Endodermal cell (in vitro differentiated cells): ENCODE measurements around the gene VPS13A. TPM values are rescaled to one million over a fixed set of nuclear protein-coding genes. Genes with fewer than 3 reads are reported as not detected.

Source experiments
- DNase-seq: peaks from one replicate; pipeline ENCODE4 v3.0.0-alpha.2; 2017
- H3K27ac ChIP-seq: 2 replicates; pipeline ENCODE4 v1.5.1; 2013; ENCODE audit warnings: mild to moderate bottlenecking, low read depth, low read length, moderate library complexity
- H3K27me3 ChIP-seq: 2 replicates; pipeline ENCODE4 v1.6.1; 2013; ENCODE audit warnings: mild to moderate bottlenecking, low read length, moderate library complexity; ENCODE audit not compliant: insufficient read depth, control insufficient read depth, poor library complexity, severe bottlenecking
- H3K36me3 ChIP-seq: 2 replicates; pipeline ENCODE4 v1.7.0; 2013; ENCODE audit warnings: mild to moderate bottlenecking, low read length, moderate library complexity; ENCODE audit not compliant: control insufficient read depth, insufficient read depth
- H3K4me1 ChIP-seq: one replicate; pipeline ENCODE4 v1.7.0; 2013; ENCODE audit warnings: low read length; ENCODE audit not compliant: control insufficient read depth, insufficient read depth
- H3K4me3 ChIP-seq: 2 replicates; pipeline ENCODE4 v1.5.1; 2013; ENCODE audit warnings: mild to moderate bottlenecking, low read length, moderate library complexity
- H3K9ac ChIP-seq: 2 replicates; pipeline ENCODE4 v1.6.1; 2013; ENCODE audit warnings: mild to moderate bottlenecking, low read length, moderate library complexity; ENCODE audit not compliant: poor library complexity, severe bottlenecking; ENCODE audit errors: extremely low read depth
- H3K9me3 ChIP-seq: 2 replicates; pipeline ENCODE4 v1.6.1; 2013; ENCODE audit warnings: mild to moderate bottlenecking, low read length, moderate library complexity; ENCODE audit not compliant: control insufficient read depth
- H3K27ac Mint-ChIP-seq: 2 replicates; pipeline ENCODE4 v1.8.0; 2020; ENCODE audit warnings: mixed read lengths
- H3K27me3 Mint-ChIP-seq: 2 replicates; pipeline ENCODE4 v1.8.0; 2021; ENCODE audit warnings: mild to moderate bottlenecking, mixed read lengths; ENCODE audit not compliant: insufficient read depth
- H3K36me3 Mint-ChIP-seq: 2 replicates; pipeline ENCODE4 v1.8.0; 2020; ENCODE audit warnings: low read depth, mixed read lengths
- H3K4me1 Mint-ChIP-seq: 2 replicates; pipeline ENCODE4 v1.8.0; 2020; ENCODE audit warnings: mixed read lengths
- H3K4me3 Mint-ChIP-seq: 2 replicates; pipeline ENCODE4 v1.8.0; 2020; ENCODE audit warnings: mild to moderate bottlenecking, moderate library complexity, mixed read lengths
- H3K9me3 Mint-ChIP-seq: 2 replicates; pipeline ENCODE4 v1.8.0; 2020; ENCODE audit warnings: mild to moderate bottlenecking, mixed read lengths
- CTCF ChIP-seq: fragments of 200-600 bp; sonication (generic); conservative IDR thresholded peaks from 2 replicates; pipeline ENCODE4 v1.5.0; 2021; ENCODE audit warnings: antibody characterized with exemption, mild to moderate bottlenecking
- WGBS, 2 experiments: methylation state at CpG; one replicate each; pipeline versions ENCODE4 v1.1.5 to v1.1.7; 2013; ENCODE audit warnings: missing lambda C conversion rate in 2 of 2, mixed read lengths in 1 of 2; ENCODE audit not compliant: insufficient coverage in 1 of 2, insufficient read length in 1 of 2; 5-methylcytosine and 5-hydroxymethylcytosine counted together
- total RNA-seq, 2 donors: library from RNA; stranded (reverse); fragmentation: NEBNext Ultra II Directional in 1 of 2; extraction: Animal tissue kit (Norgen Biotek cat#: 25700) in 1 of 2; gene quantifications; 2 replicates in 1 of 2; 3 replicates in 1 of 2; pipeline ENCODE4 v1.2.1, GENCODE V29; 2021

VPS13A gene
- total RNA-seq, 2 donors from 2014 or later, result 37.2 to 41.6 TPM

- no peak for TF ChIP-seq CTCF
- H3K27ac ChIP-seq, result no peak overlapping the region
Observed at GRCh38 chr9:77175151-77175550, 2.2 kb upstream of the VPS13A start.

GRCh38 chr9:77176106-77176505 is 1.2 kb upstream of the VPS13A start:
- whole genome bisulfite sequencing, 2 experiments, result 75 to 87% methylated on average over 3 to 4 of the region's 4 CpGs
- Mint-ChIP-seq H3K4me1 (peaks cover 27% of the 10 kb centered on the region), H3K36me3 (no peaks in the 10 kb centered on the region), H3K27ac (no peak overlapping the region), H3K27me3 (peaks cover 2% of the 10 kb centered on the region), H3K9me3 (no peaks in the 10 kb centered on the region), H3K4me3 (no peak overlapping the region)
- H3K9me3 ChIP-seq, result no peaks in the 10 kb centered on the region
- H3K4me3 ChIP-seq, result no peak overlapping the region
- H3K4me1 ChIP-seq, result peaks cover 3% of the 10 kb centered on the region
- H3K27ac ChIP-seq, result no peak overlapping the region
- TF ChIP-seq CTCF, result no peak
- no peak for DNase-seq
- H3K27me3 ChIP-seq, result no peaks in the 10 kb centered on the region
- H3K9ac ChIP-seq, result no peak overlapping the region
- no peaks in the 10 kb centered on the region for H3K36me3 ChIP-seq

More at GRCh38 chr9:77175151-77175550, 2.2 kb upstream of the VPS13A start:
- Histone ChIP-seq H3K9me3 (no peaks in the 10 kb centered on the region), H3K27me3 (no peaks in the 10 kb centered on the region), H3K36me3 (no peaks in the 10 kb centered on the region), H3K9ac (no peak overlapping the region), H3K4me3 (no peak overlapping the region), H3K4me1 (peaks cover 3% of the 10 kb centered on the region)
- Mint-ChIP-seq H3K4me3 (no peak overlapping the region), H3K27ac (no peak overlapping the region), H3K4me1 (peaks cover 21% of the 10 kb centered on the region), H3K9me3 (no peaks in the 10 kb centered on the region), H3K36me3 (no peaks in the 10 kb centered on the region), H3K27me3 (peaks cover 2% of the 10 kb centered on the region)
- no peak for DNase-seq
- WGBS, 2 experiments, result 60 to 88% methylated on average over 1 to 2 of the region's 2 CpGs

- Histone ChIP-seq H3K36me3 (no peaks in the 10 kb centered on the region), H3K27ac (no peak overlapping the region), H3K9me3 (no peaks in the 10 kb centered on the region), H3K4me3 (peak overlapping the region; percentile 82), H3K27me3 (no peaks in the 10 kb centered on the region), H3K4me1 (peaks cover 3% of the 10 kb centered on the region), H3K9ac (no peak overlapping the region)
- Mint-ChIP-seq H3K36me3 (no peaks in the 10 kb centered on the region), H3K4me1 (peaks cover 27% of the 10 kb centered on the region), H3K4me3 (peak overlapping the region; percentile 91), H3K27me3 (peaks cover 2% of the 10 kb centered on the region), H3K9me3 (no peaks in the 10 kb centered on the region), H3K27ac (peak overlapping the region; percentile 88)
- TF ChIP-seq CTCF, result no peak
- WGBS, 2 experiments, result 8 to 18% methylated on average over 4 to 10 of the region's 10 CpGs
- no peak for DNase-seq
Observed at GRCh38 chr9:77176686-77177142, 620 bp upstream of the VPS13A start.
